BE2C (cell line): Measurements from ENCODE around the gene MRPL16.

ENCODE experiments used
- DNase-seq: peaks from one replicate; pipeline ENCODE4 v3.0.0-alpha.2; 2020
- H3K27me3 ChIP-seq: fragments of 250-450 bp; sonication (Bioruptor Pico); 2 replicates; pipeline ENCODE4 v1.5.1; 2020; ENCODE audit warnings: mild to moderate bottlenecking
- H3K36me3 ChIP-seq: fragments of 250-450 bp; sonication (Bioruptor Pico); 2 replicates; pipeline ENCODE4 v1.5.1; 2020; ENCODE audit warnings: mild to moderate bottlenecking
- H3K4me1 ChIP-seq: fragments of 250-450 bp; sonication (Bioruptor Pico); 2 replicates; pipeline ENCODE4 v1.5.1; 2020
- H3K4me3 ChIP-seq: 2 replicates; pipeline ENCODE4 v1.5.1; 2011; ENCODE audit warnings: low read depth, low read length
- H3K9me3 ChIP-seq: fragments of 250-450 bp; sonication (Bioruptor Pico); 2 replicates; pipeline ENCODE4 v1.5.1; 2020
- TF ChIP-seq, protein P1 (sequence below): IDR thresholded peaks from 2 replicates; pipeline ENCODE4 v1.5.1; 2012; ENCODE audit warnings: mild to moderate bottlenecking, low read depth, low read length

Gene MRPL16

DNA sequence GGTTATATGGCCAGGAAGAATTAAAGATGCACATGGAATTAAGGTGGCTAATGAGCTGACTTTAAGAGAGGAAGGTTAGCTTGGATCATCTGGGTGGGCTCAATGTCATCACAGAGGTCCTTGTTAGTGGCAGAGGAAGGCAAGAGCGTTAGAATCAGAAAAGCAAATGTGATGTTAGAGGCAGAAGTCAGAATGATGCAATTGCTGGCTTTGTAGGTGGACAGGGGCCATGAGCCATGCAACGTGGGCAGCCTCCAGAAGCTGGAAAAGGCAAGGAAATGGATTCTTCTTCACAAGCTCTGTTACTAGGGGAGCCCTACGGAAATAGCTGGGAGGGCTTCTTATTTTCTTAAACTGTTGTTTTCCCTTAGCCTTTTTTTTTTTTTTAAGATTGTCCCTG is 37.0 kb upstream of the MRPL16 start:
- DNase-seq = no peak
- Histone ChIP-seq H3K4me3 (no peak overlapping the region), H3K4me1 (no peaks in the 10 kb centered on the region), H3K27me3 (no peaks in the 10 kb centered on the region), H3K36me3 (no peaks in the 10 kb centered on the region), H3K9me3 (no peaks in the 10 kb centered on the region)
- TF ChIP-seq, protein P1, sequence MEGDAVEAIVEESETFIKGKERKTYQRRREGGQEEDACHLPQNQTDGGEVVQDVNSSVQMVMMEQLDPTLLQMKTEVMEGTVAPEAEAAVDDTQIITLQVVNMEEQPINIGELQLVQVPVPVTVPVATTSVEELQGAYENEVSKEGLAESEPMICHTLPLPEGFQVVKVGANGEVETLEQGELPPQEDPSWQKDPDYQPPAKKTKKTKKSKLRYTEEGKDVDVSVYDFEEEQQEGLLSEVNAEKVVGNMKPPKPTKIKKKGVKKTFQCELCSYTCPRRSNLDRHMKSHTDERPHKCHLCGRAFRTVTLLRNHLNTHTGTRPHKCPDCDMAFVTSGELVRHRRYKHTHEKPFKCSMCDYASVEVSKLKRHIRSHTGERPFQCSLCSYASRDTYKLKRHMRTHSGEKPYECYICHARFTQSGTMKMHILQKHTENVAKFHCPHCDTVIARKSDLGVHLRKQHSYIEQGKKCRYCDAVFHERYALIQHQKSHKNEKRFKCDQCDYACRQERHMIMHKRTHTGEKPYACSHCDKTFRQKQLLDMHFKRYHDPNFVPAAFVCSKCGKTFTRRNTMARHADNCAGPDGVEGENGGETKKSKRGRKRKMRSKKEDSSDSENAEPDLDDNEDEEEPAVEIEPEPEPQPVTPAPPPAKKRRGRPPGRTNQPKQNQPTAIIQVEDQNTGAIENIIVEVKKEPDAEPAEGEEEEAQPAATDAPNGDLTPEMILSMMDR = no peak

DNA sequence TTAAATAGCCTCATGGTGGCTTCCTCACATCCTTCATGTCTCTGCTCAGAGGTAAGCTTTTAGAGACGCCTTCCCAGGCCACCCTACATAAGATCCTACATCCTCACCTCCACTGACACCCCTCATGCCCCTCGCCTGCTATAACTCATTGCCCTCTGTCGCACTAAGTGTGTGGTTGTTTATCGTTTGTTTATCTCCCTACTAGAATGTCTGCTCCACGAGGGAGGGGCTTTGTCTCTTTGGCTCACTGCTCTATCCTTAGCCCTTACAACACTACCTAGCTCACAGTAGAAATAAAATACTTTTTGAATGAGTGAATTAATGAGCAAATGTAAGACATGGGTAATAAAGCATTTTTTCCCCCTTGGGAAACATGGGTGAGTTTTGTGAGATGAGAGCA is 36.0 kb upstream of the MRPL16 start:
- Histone ChIP-seq H3K27me3 (no peaks in the 10 kb centered on the region), H3K9me3 (no peaks in the 10 kb centered on the region), H3K36me3 (no peaks in the 10 kb centered on the region), H3K4me1 (no peaks in the 10 kb centered on the region), H3K4me3 (no peak overlapping the region)
- DNase-seq = no peak
- TF ChIP-seq, protein P1 = no peak

DNA sequence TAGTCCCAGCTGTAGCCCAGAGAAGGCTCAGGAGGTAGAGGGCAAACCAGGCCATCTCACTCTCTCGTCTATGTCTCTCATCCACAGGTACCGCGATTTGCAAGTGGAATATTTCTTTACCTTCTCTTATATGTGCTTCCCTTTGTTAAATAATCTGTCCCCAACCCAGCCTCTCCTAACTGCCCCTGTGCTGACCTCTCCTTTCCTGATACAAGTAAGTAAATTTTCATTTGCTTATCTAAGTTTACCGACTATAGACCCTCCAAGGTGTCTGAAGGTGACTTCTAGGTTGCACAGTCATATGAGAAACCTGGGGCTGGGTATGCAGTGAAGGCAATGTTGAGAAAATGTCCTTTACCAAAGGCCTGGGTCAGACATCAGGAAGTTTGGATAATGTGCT is 34.8 kb upstream of the MRPL16 start, which contains the start of gene CBLIF:
Gene CBLIF, minus strand, starts transcription at position 101 of the 400 bp plus-strand sequence. Its CDS starts 46 bp downstream, at position 55.
- Histone ChIP-seq H3K36me3 (no peaks in the 10 kb centered on the region), H3K4me3 (no peak within 1 kb of the TSS), H3K9me3 (no peaks in the 10 kb centered on the region), H3K4me1 (no peaks in the 10 kb centered on the region), H3K27me3 (no peaks in the 10 kb centered on the region)
- TF ChIP-seq, protein P1 = no peak
- DNase-seq = no peak

DNA sequence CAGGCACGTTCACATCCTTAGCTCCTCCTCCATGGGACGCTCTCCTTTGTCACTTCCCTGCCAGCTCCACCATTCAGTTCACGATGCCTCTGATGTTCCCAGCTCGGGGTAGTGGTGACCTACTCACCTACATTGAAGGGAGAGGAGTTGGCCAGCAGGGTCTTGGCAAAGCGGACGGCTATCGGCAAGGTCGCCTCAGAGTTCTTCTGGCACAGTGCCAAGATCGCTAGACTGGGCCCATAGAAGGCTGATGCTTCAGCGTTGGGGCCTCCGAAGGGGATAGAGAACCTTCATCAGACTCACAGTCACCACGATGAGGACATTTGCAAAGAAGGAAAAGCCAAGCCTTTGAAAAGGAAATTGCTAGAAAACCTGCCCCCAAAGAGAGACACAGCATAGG is 31.7 kb upstream of the MRPL16 start:
- no peaks in the 10 kb centered on the region for H3K36me3 ChIP-seq
- H3K27me3 ChIP-seq = no peaks in the 10 kb centered on the region
- no peak for DNase-seq
- H3K4me3 ChIP-seq = no peak overlapping the region
- TF ChIP-seq, protein P1 = no peak
- H3K9me3 ChIP-seq = no peaks in the 10 kb centered on the region
- no peaks in the 10 kb centered on the region for H3K4me1 ChIP-seq

DNA sequence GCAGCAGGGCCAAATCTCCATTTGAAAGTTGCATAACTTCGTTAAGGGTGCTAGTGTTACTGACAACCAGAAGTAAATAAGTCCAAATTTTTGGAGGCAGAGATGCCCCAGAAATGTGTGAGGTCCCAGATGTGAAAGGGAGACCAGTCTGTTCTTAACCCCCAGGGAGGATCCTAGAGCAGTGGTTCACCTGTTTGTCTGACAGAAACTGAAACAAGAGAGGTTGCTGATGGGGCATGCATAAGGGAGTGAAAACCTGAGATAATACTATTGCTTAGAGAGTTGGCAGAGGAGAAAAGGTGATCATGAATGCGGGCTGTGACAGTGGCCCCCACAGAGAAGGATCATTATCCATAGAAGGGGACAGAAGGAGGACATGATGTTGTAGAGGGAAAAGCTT is 30.9 kb upstream of the MRPL16 start:
- H3K9me3 ChIP-seq = no peaks in the 10 kb centered on the region
- H3K4me1 ChIP-seq = no peaks in the 10 kb centered on the region
- TF ChIP-seq, protein P1 = no peak
- H3K4me3 ChIP-seq = no peak overlapping the region
- no peaks in the 10 kb centered on the region for H3K36me3 ChIP-seq
- no peaks in the 10 kb centered on the region for H3K27me3 ChIP-seq
- DNase-seq = no peak

DNA sequence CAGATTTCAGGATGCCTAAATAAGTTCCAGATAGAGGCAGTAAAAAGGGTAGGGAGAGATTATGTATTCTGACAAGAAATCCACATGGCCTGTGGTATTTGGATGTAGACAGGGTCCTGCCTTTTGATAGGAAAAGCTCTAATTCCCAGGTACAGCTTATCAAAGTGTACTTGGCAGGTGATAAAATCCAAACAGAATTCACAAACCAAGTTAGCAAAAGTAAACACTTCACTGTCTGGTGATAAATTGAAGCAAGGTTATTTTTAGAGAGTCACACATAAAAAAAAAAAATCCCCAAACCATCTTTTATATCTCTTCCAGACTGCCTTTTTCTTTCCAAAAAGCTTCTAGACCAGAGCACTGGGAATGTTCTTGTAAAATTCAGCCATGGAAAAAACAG is 29.0 kb upstream of the MRPL16 start:
- no peak overlapping the region for H3K4me3 ChIP-seq
- no peaks in the 10 kb centered on the region for H3K36me3 ChIP-seq
- H3K4me1 ChIP-seq = no peaks in the 10 kb centered on the region
- no peaks in the 10 kb centered on the region for H3K9me3 ChIP-seq
- TF ChIP-seq, protein P1 = no peak
- DNase-seq = no peak
- H3K27me3 ChIP-seq = no peaks in the 10 kb centered on the region
